Activated T-cell treated with anti-CD3 and anti-CD28 coated beads, Interleukin-2, amount 50 U/mL, for 48 hours (primary cell): ENCODE data around the gene XPA.

Source experiments
- DNase-seq, 2 experiments: peaks; one replicate each; pipeline ENCODE4 v3.0.0-alpha.2; 2020

XPA gene

GRCh38 chr9:97647996-97648395 is 49.1 kb downstream of the XPA start:
- DNase-seq: no peak

- DNase-seq: no peak
These were observed 51.4 kb downstream of the XPA start for GRCh38 chr9:97645720-97646119.

- DNase-seq: no peak
These were observed 56.8 kb downstream of the XPA start for GRCh38 chr9:97640325-97640724.

- no peak for DNase-seq
These were observed 58.5 kb downstream of the XPA start for GRCh38 chr9:97638666-97639065.

GRCh38 chr9:97636903-97637302 is 60.2 kb downstream of the XPA start:
- no peak for DNase-seq

GRCh38 chr9:97635026-97635425 is 62.1 kb downstream of the XPA start:
- DNase-seq: no peak

GRCh38 chr9:97633859-97634490 is 63.2 kb downstream of the XPA start:
- DNase-seq: no peak

GRCh38 chr9:97632985-97633858 is 63.9 kb downstream of the XPA start, which contains the start of the genes NCBP1 and TSTD2:
NCBP1 (plus strand) TSS chr9:97633821; CDS start chr9:97633882, 61 bp downstream.
TSTD2 (minus strand) TSS chr9:97633368; CDS start chr9:97627562, 5,806 bp downstream.
- peak; percentile 96 for DNase-seq

GRCh38 chr9:97632248-97632984 is 64.7 kb downstream of the XPA start:
- peak in 1 of 2 experiments; percentile 50 for DNase-seq

- no peak for DNase-seq
These were observed 66.5 kb downstream of the XPA start for GRCh38 chr9:97630591-97630990.

GRCh38 chr9:97629156-97629555 is 68.0 kb downstream of the XPA start:
- DNase-seq: no peak

GRCh38 chr9:97628668-97629067 is 68.5 kb downstream of the XPA start:
- no peak for DNase-seq

- DNase-seq: no peak
These were observed 69.5 kb downstream of the XPA start for GRCh38 chr9:97627624-97628023.

- no peak for DNase-seq
These were observed 71.5 kb downstream of the XPA start for GRCh38 chr9:97625620-97626019.
